OCI-LY7 (cell line): ENCODE data around the gene CD55. TPM values are rescaled to one million over a fixed set of nuclear protein-coding genes. Genes with fewer than 3 reads are reported as not detected.

ENCODE experiments used
- BruUV-seq: library from RNA; stranded (reverse); fragments of 400-500 nt; replicated peaks from 2 replicates; lab custom pipeline; 2021; lab: Mats Ljungman, UMichigan
- CTCF ChIA-PET: fragments of 300-600 bp; sonication (Branson Sonifier 250); formaldehyde crosslinking; loops from one replicate; lab custom pipeline; 2022; ENCODE audit warnings: antibody characterized with exemption; ENCODE audit not compliant: unreplicated experiment; lab: Charles Lee
- POLR2A ChIA-PET: fragments of 300-600 bp; sonication (Branson Sonifier 250); formaldehyde crosslinking; loops from one replicate; lab custom pipeline; 2022; ENCODE audit warnings: antibody characterized with exemption; lab: Charles Lee
- DNase-seq: peaks from one replicate; pipeline ENCODE4 v3.0.0-alpha.2; 2015; ENCODE audit warnings: low spot score
- H2AFZ ChIP-seq: fragments of 200-600 bp; sonication (generic), shearing (Covaris generic); 2 replicates; pipeline ENCODE4 v1.6.1; 2014; ENCODE audit warnings: mild to moderate bottlenecking, antibody characterized with exemption, low read length, moderate library complexity
- H3K27ac ChIP-seq: fragments of 200-600 bp; sonication (generic); 2 replicates; pipeline ENCODE4 v1.5.1; 2014; ENCODE audit warnings: mixed run types, low read depth, mild to moderate bottlenecking, moderate library complexity, low read length, inconsistent platforms; ENCODE audit not compliant: poor library complexity, severe bottlenecking
- H3K36me3 ChIP-seq: fragments of 200-600 bp; sonication (generic); 2 replicates; pipeline ENCODE4 v1.6.1; 2014; ENCODE audit warnings: mild to moderate bottlenecking, antibody characterized with exemption, low read length, moderate library complexity, mixed read lengths; ENCODE audit not compliant: insufficient read depth
- H3K4me1 ChIP-seq: fragments of 200-600 bp; sonication (generic); 2 replicates; pipeline ENCODE4 v1.5.1; 2014; ENCODE audit warnings: mild to moderate bottlenecking, low read length; ENCODE audit not compliant: insufficient read depth, poor library complexity, severe bottlenecking
- H3K4me2 ChIP-seq: fragments of 200-600 bp; sonication (generic); 2 replicates; pipeline ENCODE4 v1.6.1; 2014; ENCODE audit warnings: mild to moderate bottlenecking, low read length
- H3K4me3 ChIP-seq: fragments of 200-600 bp; sonication (generic); 2 replicates; pipeline ENCODE4 v1.5.1; 2014; ENCODE audit warnings: mild to moderate bottlenecking, low read depth, low read length; ENCODE audit not compliant: poor library complexity, severe bottlenecking
- H3K79me2 ChIP-seq: fragments of 200-600 bp; sonication (generic); 2 replicates; pipeline ENCODE4 v1.6.1; 2016; ENCODE audit warnings: low read depth, mild to moderate bottlenecking, low read length, moderate library complexity, mixed read lengths; ENCODE audit not compliant: insufficient read depth
- H3K9me2 ChIP-seq: fragments of 200-600 bp; sonication (generic); 2 replicates; pipeline ENCODE4 v1.6.1; 2016; ENCODE audit warnings: mild to moderate bottlenecking, low read length, mixed read lengths; ENCODE audit not compliant: insufficient read depth
- H3K9me3 ChIP-seq: fragments of 200-600 bp; sonication (generic); 2 replicates; pipeline ENCODE4 v1.6.1; 2014; ENCODE audit warnings: mild to moderate bottlenecking, mixed run types, low read length, mixed read lengths
- H4K20me1 ChIP-seq: fragments of 200-600 bp; sonication (generic); 2 replicates; pipeline ENCODE4 v1.6.1; 2014; ENCODE audit warnings: mild to moderate bottlenecking, antibody characterized with exemption, low read length, moderate library complexity, mixed read lengths; ENCODE audit not compliant: insufficient read depth
- CTCF ChIP-seq: fragments of 200-600 bp; sonication (generic); conservative IDR thresholded peaks from 2 replicates; pipeline ENCODE4 v1.5.1; 2014; ENCODE audit warnings: mild to moderate bottlenecking, antibody characterized with exemption, low read length, moderate library complexity, mixed read lengths
- EZH2phosphoT487 ChIP-seq: fragments of 200-600 bp; sonication (generic); IDR thresholded peaks from 2 replicates; pipeline ENCODE4 v1.6.1; 2018; ENCODE audit warnings: low read depth, borderline replicate concordance, mild to moderate bottlenecking, mixed run types, antibody characterized with exemption, low read length, moderate library complexity, mixed read lengths
- intact Hi-C: fragments of 100-400 bp; cut with micrococcal nuclease; formaldehyde crosslinking; loops from one replicate; pipeline ENCODE4 v1.10.0; 2022; ENCODE audit not compliant: unreplicated experiment
- total RNA-seq, 2 experiments: library from RNA; depleted of rRNA in 1 of 2; stranded (reverse); fragments of >200 nt in 1 of 2; shearing (Covaris generic) in 1 of 2; gene quantifications; 2 replicates each; pipeline ENCODE4 v1.2.3, GENCODE V29; 2014 to 2022

The CD55 gene
- total RNA-seq, 2 experiments from 2014 or later: 20.0 to 28.1 TPM

GRCh38 chr1:207302618-207303393 lies 18.7 kb upstream of the CD55 start:
- Histone ChIP-seq H2AFZ (no peak overlapping the region), H3K27ac (no peak overlapping the region), H3K4me3 (no peak overlapping the region), H3K79me2 (no peaks in the 10 kb centered on the region), H3K4me2 (no peak overlapping the region), H4K20me1 (no peaks in the 10 kb centered on the region), H3K9me3 (no peaks in the 10 kb centered on the region), H3K4me1 (no peaks in the 10 kb centered on the region), H3K9me2 (no peaks in the 10 kb centered on the region), H3K36me3 (no peaks in the 10 kb centered on the region)
- no TSS peak for BruUV-seq
- no peak for TF ChIP-seq EZH2phosphoT487
- TF ChIP-seq CTCF: no peak
- ChIA-PET POLR2A (no interaction called here), CTCF (no interaction called here)
- DNase-seq: no peak
- intact Hi-C loops: no loop called here

- no TSS peak for BruUV-seq
- H2AFZ ChIP-seq: no peak overlapping the region
These were observed 16.6 kb upstream of the CD55 start for GRCh38 chr1:207304710-207305488.

More at GRCh38 chr1:207304710-207305488, 16.6 kb upstream of the CD55 start:
- Histone ChIP-seq H3K79me2 (no peaks in the 10 kb centered on the region), H3K27ac (no peak overlapping the region), H3K9me2 (no peaks in the 10 kb centered on the region), H3K4me3 (no peak overlapping the region), H4K20me1 (no peaks in the 10 kb centered on the region), H3K4me1 (peaks cover 15% of the 10 kb centered on the region), H3K9me3 (no peaks in the 10 kb centered on the region), H3K4me2 (no peak overlapping the region), H3K36me3 (no peaks in the 10 kb centered on the region)
- POLR2A ChIA-PET: interaction anchor here (0.8 kb wide), 1 partner anchor 126 kb away, joined by 3 read pairs; no protein-coding TSS in a partner anchor
- CTCF ChIA-PET: no interaction called here
- intact Hi-C loops: no loop called here
- TF ChIP-seq CTCF (no peak), EZH2phosphoT487 (no peak)
- no peak for DNase-seq
